GM18511 (cell line): ENCODE results near the gene ARMC2.
"Not testable (repeated sequence)": the region's sequence is repeated elsewhere in the genome, so short reads cannot be mapped to it uniquely, and the experiment has no call there.

Experiments
- ATAC-seq: cut with Tn5 transposase; IDR thresholded peaks from one replicate; pipeline ENCODE4 v1.9.1; 2021; ENCODE audit warnings: mild to moderate bottlenecking, moderate library complexity; ENCODE audit not compliant: unreplicated experiment

ARMC2 gene, protein sequence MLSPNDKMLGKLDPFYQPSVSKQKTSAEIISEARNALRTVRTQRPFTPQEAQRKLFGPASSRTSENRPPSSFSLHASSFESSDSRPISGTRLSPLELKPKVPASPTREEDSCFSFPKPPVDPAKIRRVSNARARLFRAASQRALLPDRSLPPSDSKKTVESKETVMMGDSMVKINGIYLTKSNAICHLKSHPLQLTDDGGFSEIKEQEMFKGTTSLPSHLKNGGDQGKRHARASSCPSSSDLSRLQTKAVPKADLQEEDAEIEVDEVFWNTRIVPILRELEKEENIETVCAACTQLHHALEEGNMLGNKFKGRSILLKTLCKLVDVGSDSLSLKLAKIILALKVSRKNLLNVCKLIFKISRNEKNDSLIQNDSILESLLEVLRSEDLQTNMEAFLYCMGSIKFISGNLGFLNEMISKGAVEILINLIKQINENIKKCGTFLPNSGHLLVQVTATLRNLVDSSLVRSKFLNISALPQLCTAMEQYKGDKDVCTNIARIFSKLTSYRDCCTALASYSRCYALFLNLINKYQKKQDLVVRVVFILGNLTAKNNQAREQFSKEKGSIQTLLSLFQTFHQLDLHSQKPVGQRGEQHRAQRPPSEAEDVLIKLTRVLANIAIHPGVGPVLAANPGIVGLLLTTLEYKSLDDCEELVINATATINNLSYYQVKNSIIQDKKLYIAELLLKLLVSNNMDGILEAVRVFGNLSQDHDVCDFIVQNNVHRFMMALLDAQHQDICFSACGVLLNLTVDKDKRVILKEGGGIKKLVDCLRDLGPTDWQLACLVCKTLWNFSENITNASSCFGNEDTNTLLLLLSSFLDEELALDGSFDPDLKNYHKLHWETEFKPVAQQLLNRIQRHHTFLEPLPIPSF

DNA sequence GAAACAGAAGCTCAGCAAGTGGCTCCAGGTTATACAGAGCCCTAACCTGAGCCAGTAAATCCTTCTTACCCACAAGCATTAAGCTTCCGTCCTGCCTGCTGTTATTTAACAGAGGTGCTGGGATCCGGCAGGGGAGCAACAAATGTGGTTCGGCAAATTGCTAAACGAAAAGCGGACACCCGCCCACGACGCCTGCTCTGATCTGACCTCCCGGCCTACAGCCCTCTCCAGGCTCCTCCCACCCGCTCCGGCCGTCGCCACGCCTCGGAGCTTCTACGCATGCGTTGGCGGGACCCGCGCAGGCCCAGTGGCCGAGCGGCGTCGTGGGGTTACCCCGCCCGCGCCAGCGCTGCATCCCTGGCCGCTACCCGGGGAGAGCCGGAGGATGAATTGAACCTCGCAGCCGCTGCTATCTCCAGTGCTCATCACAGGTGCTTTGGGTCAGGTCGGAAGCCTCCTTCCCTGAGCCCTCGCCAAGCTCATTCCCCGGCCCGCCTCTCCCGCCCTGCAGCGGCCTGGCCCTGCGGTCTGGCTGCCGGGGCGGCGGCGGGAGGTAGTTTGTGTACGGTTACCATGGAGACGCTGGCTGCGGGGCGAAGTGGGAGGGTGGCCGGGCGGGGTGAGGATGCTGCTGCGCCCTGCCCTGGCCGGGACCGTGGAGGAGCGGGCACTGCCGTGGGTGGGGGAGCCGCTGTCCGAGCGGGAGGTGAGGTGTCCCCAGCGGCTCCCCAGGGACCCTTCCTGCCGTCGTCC, at the start of gene ARMC2:
Gene ARMC2, plus strand, starts transcription at position 307 of the 753 bp plus-strand sequence. CDS start 5,846 bp downstream, outside the sequence.
- peak; percentile 98 for ATAC-seq

DNA sequence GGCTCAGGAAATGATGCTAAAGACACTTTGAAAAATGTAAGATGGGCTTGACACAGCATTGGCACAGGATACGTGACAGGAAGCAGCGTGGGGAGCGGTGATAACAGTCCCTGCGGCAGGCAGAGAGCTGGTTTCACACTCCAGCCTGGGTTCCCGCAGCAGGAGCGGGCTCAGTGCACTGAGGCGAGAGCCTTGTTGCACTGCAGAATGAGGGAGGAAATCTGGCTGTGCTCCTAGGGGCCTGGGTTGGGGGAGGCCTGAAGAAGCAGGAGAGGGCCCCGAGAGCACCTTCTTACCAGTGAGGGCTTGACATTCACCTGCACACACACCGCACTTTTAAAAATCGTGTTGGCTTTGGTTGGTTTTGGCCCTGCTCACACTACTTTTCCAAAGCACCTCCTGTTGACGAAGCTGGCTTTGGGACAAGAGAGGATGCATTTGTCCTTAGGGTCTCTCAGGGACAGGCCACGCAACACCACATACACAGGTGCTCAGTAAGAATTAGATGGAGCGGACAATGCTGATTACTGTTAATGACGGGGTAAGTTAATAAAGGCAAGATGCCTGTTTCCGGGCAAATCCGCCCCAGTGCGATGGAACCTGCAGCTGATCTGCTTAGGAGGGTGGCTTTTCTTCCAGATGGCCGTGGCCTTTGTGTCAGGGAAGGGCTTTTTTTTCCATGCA, 49.4 kb upstream of the ARMC2 start:
- no peak for ATAC-seq

DNA sequence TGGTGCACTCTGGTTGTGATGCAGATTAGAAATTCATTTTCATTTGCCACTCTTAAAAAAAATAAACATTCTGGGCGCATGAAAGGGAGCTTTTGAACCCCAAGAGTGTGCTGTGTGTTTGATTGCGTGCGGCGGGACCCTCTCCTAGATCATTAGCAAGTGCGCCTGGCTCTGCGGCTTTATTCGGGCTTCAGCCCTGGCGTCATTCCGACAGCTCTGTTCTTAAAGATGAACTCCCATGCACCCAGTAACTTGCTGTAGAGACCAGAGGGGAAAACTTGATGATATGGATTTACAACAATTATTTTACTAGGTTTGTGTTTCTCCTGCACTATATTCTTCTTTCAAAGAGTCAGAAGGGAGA, 48.9 kb upstream of the ARMC2 start:
- ATAC-seq, result no peak

DNA sequence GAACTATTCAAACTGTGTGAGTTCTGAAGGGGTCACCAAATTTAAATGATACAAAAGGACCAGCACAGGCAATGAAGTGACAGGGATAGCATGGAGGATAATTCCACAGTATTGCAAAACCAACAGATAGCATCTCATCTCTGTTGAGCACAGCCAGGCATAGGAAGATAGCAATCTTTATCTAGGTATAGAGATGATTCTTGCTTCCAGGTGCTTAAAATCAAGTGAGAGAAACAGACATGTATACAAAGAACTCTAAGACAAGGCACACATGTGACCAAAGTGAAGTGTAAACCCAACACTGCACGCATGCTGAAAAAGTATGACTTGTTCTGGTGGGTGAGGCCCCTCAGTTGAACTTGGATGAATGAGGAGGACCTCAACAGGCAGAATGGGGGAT, 48.4 kb upstream of the ARMC2 start:
- ATAC-seq, result no peak

DNA sequence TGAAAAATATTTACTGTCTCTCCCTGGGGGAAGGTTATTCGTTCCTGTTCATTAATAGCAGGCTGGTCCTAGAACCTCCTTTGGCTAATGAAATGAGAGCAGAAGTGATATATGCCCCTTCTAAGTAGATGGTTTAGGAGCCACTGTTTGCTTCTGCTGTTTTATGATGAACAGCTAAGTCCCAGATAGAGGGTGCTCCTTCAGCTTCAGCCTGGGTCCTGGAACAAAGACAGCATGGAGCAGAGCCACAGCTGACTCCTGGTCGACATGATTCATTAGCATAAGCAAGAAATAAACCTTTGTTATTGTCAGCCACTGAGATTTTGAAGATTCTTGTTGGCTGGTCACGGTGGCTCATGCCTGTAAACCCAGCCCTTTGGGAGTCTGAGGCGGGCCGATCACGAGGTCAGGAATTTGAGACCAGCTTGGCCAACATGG, 47.8 kb upstream of the ARMC2 start:
- ATAC-seq, result no peak

DNA sequence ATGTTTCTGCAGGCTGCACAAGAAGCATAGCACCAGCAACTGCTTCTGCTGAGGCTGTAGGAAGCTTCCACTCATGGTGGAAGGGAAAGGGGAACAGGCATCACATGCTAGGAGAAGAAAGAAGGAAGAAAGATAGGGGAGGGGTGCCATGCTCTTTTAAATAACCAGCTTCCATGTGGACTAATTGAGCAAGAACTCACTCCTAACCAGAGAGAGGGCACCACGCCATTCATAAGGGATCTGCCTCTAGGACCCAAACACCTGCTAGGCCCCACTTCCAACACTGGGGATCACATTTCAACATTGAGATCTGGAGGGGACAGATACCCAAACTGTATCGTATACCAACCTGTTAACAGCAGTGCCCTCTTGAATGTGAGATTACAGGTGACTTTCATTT, 46.9 kb upstream of the ARMC2 start:
- ATAC-seq, result no peak

DNA sequence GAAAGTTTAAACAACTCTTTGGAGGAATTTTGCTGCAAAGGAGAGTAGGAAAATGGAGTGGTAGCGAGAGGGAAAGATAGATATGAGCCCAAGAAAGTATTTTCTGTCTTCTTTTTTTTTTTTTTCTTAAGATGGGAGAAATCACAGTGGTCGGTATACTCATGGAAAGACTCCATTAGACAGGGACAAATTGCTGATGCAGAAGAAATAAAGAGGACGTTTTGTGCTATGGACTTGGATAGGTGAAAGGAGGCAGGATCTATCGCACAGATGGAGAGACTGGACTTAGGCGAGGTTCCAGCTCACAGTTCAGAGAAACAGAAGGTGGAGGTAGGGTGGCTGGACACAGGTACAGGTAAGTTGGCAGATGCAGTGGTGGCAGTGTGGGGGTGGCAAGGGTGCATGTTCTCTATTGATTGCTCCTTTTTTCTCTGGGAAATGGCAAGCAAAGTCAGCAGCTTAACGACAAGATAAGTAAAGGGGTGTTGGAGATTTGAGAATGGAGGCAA, 44.2 kb upstream of the ARMC2 start:
- ATAC-seq, result no peak

DNA sequence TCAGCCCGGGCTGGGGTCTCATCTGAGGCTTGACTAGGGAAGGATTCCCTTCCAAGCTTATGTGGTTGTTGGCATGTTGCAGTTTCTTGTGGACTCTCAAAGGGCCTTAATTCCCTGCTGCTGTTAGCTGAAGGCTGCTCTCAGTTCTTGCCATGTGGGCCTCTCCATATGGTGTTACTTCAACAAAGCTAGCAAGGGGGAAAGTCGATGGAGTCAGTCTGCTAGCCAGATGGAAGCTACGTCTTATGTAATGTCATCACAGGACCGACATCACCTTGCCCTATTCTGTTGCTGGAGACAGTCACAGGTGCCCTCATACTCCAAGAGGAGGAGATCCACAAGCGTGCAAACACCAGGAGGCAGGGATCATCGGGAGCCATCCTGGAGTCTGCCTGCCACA, 43.3 kb upstream of the ARMC2 start:
- no peak for ATAC-seq

DNA sequence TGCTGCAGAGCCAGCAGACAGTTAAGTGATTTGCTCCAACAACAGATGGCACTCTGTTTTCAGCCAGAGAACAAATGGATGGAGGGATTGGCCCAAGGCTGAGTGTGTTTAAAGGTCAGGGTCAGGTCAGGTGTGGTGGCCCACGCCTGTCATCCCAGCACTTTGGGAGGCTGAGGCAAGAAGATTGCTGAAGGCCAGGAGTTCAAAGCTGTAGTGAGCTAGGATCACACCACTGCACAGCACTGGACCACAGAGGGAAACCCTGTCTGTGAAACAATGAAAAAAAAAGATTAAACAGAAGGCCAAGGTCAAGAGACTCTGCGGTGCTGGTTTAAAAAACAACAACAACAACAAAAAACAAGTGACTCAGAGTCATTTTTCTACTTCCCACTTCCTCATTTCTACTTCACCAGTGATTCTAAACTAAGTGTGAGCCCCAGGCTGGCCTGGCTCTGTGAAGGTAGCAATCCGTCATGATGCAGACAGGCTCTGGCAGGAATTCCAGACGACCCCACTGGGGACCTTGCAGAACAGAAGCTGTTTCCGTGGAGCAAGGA, 42.5 kb upstream of the ARMC2 start:
- ATAC-seq, result peak; percentile 95

DNA sequence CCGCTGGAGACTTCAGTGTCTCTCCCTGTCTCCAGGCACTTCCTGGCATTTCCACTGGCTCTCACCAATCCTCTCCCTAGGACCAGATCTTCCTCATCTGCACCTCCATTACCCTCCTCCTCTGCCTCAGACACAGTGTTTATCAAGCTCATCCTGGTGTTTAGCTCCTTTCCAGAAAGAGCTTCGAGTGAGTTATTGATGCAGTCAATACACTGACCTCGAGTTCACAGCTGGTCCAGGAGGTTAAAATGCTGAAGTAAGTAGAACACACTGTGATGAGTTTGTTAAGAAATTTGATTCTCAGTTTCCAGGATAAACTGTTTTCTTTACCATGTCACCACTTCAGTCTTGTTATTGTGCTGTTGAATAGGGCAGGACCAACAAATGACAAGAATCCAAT, 42.1 kb upstream of the ARMC2 start:
- peak; percentile 27 for ATAC-seq

DNA sequence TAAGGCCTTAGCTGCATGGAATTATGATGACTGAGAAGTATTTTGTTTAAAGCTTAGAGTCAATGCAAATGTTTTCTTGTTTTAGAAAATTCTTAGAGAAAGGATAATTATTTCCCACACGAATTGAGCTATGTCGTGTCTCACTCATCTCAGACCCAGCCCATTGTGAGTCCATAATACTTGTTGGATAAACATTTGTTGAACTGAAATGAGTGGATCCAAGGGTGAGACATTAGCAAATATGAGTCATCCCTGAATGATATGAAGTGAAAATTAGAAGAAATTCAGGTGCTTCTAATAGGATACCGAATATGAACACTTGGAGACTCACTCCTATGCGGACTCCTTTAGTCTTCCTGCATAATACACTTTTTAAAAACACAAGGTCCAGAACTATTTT, 41.6 kb upstream of the ARMC2 start:
- no peak for ATAC-seq

DNA sequence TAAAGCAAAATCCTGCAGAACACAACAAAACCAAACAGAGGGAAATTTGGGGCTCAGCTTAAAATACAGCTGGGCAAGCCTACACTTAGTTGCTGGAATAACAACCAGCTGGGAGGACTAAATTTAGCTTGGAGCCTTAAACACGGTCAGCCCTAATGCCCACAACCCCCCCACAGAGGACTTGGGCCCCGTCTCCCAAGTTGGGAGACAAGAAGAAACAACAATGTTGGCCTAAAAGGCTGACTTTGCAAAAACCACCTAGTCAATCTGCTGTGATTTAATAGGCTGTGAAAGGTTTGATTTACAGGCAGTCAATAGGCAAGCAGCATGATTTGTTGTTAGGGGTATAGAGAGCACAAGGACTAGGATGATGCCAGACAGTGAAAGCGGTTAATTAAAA, 40.3 kb upstream of the ARMC2 start:
- no peak for ATAC-seq

DNA sequence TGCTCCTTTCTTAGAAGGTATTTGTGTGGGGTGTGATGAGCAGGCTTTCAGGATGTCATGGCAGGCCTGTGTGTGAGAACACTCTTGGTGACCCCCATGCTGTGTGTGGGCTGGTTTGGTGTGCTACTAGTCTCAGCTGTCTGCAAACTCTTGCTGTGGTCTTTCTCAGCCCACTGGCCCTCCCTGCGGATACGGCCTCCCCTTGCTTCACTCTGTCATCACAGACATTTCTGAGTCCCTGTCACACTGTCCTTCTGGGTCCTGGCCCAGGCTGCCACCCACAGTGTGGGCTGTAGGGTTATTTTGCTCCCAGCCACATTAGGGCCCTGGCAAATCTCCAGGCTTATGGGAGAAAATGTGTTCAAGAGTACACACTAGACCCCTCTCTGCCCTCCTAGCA, 39.0 kb upstream of the ARMC2 start:
- ATAC-seq, result no peak

DNA sequence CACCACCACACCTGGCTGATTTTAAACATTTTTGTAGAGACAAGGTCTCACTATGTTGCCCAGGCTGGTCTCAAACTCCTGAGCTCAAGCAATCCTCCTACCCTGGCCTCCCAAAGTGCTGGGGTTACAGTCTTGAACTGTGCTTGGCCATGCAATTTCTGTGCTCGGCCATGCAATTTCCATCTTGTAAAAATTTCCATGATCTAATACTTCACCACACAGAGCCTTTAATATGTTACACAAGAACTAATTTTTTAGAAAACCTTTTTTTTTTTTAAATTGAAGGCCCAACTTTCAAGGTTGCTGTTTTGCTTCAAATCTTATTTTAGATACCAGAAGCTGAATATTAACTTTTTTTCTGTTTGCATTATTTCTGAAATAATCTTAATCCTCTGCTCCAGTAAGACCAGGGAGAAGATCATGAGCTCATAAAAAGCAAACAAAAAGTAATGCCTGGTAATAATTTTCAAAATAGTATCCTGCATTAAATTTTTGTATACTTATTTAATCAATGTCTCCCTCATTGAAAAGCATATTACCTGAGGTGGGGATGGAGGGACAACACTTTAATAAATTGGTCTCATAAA, 38.1 kb upstream of the ARMC2 start:
- ATAC-seq, result no peak

DNA sequence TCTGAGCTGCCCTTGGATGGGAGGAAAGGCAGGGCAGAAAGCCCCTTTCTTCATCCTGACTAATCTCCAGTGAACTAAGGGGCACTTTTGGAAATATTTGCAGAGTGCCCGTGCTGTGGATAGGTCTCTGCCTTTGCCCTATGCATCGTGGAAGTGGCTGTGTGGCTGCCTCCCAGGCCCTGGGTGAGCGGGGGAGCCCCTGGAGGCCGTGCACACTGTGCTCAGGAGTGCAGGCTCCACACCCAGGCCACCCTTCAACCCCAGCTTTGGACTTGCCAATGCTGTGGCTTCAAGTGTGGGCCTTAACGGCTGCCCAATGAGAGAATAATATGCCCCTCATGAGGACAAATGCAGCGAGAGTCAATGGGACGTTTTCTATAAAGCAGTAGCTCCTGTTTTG, 36.7 kb upstream of the ARMC2 start:
- no peak for ATAC-seq

DNA sequence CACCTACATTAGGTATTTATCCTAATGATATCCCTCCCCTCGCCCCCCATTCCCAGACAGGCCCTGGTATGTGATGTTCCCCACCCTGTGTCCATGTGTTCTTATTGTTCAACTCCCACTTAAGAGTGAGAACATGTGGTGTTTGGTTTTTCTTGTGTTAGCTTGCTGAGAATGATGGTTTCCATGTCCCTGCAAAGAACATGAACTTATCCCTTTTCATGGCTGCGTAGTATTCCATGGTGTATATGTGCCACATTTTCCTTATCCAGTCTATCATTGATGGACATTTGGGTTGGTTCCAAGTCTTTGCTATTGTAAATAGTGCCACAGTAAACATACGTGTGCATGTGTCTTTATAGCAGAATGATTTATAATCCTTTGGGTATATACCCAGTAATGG, 35.0 kb upstream of the ARMC2 start:
- ATAC-seq, result not testable (repeated sequence)

DNA sequence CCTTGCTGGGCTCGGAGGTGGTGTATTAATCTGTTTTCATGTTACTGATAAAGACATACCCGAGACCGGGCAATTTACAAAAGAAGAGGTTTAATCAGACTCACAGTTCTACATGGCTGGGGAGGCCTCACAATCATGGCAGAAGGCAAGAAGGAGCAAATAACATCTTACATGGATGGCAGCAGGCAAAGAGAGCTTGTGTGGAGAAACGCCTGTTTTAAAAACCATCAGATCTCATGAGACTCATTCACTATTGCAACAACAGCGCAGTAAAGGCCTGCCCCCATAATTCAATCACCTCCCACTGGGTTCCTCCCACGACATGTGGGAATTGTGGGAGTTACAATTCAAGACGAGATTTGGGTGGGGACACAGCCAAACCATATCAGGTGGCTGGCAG, 30.9 kb upstream of the ARMC2 start:
- not testable (repeated sequence) for ATAC-seq

DNA sequence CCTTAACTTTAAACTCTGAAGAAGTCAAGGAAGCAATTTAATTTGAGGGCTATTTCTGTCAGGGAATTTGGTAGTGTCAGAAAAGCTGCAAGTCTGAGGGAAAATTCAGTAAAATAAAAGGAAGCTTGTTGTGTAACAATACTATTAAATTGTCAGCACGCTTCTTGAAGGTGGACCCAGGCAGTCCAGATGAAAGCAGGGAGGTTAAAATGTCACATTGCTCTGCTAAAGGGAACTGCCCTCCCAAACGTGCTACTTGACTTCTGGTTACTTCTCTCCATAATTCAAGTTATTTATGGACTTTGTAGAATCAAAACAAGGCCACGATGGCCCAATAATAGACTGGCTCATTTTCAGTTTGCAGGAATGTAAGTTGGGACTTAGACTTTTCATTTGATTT, 28.2 kb upstream of the ARMC2 start:
- no peak for ATAC-seq

DNA sequence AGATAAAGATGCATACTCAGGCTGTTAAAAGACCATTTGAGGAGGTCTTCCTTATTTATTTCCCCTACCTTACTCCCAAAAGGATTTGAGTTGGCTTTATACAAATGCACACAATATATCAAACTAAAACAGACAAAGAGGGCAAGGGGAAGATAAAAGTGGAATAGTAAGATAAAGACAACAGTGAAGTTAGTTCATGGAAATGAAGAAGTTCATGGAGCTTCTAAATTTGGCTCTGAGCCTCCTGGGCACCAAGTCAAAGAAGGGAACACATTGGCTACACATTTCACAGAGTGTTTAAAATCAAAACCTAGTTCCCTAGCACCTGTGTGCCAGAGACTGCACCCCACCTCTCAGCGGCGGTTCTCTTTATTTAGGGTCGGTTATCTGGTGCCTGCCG, 25.8 kb upstream of the ARMC2 start:
- no peak for ATAC-seq

DNA sequence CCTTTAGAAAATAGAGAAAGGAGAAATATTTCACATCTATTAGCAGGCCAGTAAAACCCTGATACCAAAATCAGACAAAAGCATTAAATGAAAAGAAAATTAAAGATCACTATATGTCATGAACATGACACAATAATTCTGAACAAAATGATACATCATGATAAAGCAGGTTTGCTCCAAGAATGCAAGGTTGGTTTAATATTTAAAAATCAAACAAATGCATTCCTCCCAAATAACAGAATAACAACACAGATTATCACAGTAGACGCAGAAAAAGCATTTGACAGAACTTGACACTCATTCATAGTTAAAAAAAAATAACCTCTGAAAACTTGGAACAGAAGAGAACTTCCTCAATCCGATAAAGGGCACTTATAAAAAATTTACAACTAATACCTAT, 22.9 kb upstream of the ARMC2 start:
- ATAC-seq, result no peak
